Thoracic aorta (tissue), 2 donors: Measurements from ENCODE around the gene ZNF22. TPM values are rescaled to one million over a fixed set of nuclear protein-coding genes. Genes with fewer than 3 reads are reported as not detected.

Source experiments
- ATAC-seq: fragments of 150-250 bp; one replicate; pipeline ENCODE4 v1.8.0; 2017; ENCODE audit warnings: low read depth; ENCODE audit not compliant: insufficient number of reproducible peaks, low FRiP score
- DNase-seq: peaks from one replicate; pipeline ENCODE4 v3.0.0-alpha.2; 2020; ENCODE audit warnings: low spot score
- H3K27ac ChIP-seq, 2 donors: fragments of 200-600 bp; sonication (generic); 1 replicate in 1 of 2; 2 replicates in 1 of 2; pipeline ENCODE4 v1.5.1; 2016; ENCODE audit warnings: mild to moderate bottlenecking in 2 of 2, moderate library complexity in 2 of 2
- H3K27me3 ChIP-seq: fragments of 200-600 bp; sonication (generic); replicated peaks from 2 replicates; pipeline ENCODE4 v1.6.0; 2016; ENCODE audit warnings: mild to moderate bottlenecking; ENCODE audit not compliant: insufficient read depth
- H3K36me3 ChIP-seq: fragments of 200-600 bp; sonication (generic); one replicate; pipeline ENCODE4 v1.5.1; 2016
- H3K4me1 ChIP-seq, 2 donors: fragments of 200-600 bp; sonication (generic); 1 replicate in 1 of 2; 2 replicates in 1 of 2; pipeline versions ENCODE4 v1.5.1 to v1.6.0; 2016; ENCODE audit warnings: low read depth in 2 of 2, mild to moderate bottlenecking in 1 of 2; ENCODE audit not compliant: control insufficient read depth in 1 of 2
- H3K4me3 ChIP-seq: fragments of 200-600 bp; sonication (generic); 2 replicates; pipeline ENCODE4 v1.5.1; 2016; ENCODE audit warnings: mild to moderate bottlenecking
- H3K9me3 ChIP-seq: fragments of 200-600 bp; sonication (generic); 2 replicates; pipeline ENCODE4 v1.5.1; 2016
- total RNA-seq, 2 donors: library from RNA; depleted of rRNA; stranded (reverse); fragments of >200 nt; gene quantifications; one replicate each; pipeline versions ENCODE4 v1.1.0 to v1.2.3, GENCODE V29; 2016
- TF ChIP-seq, protein P1 (sequence below): fragments of 200-600 bp; sonication (generic); IDR thresholded peaks from one replicate; pipeline ENCODE4 v1.5.1; 2019; ENCODE audit warnings: antibody characterized with exemption

Gene ZNF22
- total RNA-seq, 2 donors from 2014 or later: 16.6 to 20.7 TPM

- no peaks in the 10 kb centered on the region for H3K27me3 ChIP-seq
- H3K36me3 ChIP-seq: peaks cover 27% of the 10 kb centered on the region
- no peak overlapping the region for H3K4me3 ChIP-seq
- TF ChIP-seq, protein P1, sequence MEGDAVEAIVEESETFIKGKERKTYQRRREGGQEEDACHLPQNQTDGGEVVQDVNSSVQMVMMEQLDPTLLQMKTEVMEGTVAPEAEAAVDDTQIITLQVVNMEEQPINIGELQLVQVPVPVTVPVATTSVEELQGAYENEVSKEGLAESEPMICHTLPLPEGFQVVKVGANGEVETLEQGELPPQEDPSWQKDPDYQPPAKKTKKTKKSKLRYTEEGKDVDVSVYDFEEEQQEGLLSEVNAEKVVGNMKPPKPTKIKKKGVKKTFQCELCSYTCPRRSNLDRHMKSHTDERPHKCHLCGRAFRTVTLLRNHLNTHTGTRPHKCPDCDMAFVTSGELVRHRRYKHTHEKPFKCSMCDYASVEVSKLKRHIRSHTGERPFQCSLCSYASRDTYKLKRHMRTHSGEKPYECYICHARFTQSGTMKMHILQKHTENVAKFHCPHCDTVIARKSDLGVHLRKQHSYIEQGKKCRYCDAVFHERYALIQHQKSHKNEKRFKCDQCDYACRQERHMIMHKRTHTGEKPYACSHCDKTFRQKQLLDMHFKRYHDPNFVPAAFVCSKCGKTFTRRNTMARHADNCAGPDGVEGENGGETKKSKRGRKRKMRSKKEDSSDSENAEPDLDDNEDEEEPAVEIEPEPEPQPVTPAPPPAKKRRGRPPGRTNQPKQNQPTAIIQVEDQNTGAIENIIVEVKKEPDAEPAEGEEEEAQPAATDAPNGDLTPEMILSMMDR: no peak
- H3K27ac ChIP-seq: peak overlapping the region in 1 of 2 donors; percentile 82
- H3K4me1 ChIP-seq: peaks cover 15 to 52% of the 10 kb centered on the region in 2 donors
- H3K9me3 ChIP-seq: no peaks in the 10 kb centered on the region
- ATAC-seq (no peak), DNase-seq (no peak)
Measured at GRCh38 chr10:44972874-44973306, 27.8 kb upstream of the ZNF22 start.

GRCh38 chr10:44973323-44974081 is 27.2 kb upstream of the ZNF22 start:
- Histone ChIP-seq H3K4me3 (no peak overlapping the region), H3K27ac (peak overlapping the region; percentile 82 to 87), H3K9me3 (no peaks in the 10 kb centered on the region), H3K4me1 (peaks cover 11 to 47% of the 10 kb centered on the region in 2 donors), H3K36me3 (peaks cover 27% of the 10 kb centered on the region), H3K27me3 (no peaks in the 10 kb centered on the region)
- TF ChIP-seq, protein P1: no peak
- no peak for DNase-seq
- ATAC-seq: no peak

DNA sequence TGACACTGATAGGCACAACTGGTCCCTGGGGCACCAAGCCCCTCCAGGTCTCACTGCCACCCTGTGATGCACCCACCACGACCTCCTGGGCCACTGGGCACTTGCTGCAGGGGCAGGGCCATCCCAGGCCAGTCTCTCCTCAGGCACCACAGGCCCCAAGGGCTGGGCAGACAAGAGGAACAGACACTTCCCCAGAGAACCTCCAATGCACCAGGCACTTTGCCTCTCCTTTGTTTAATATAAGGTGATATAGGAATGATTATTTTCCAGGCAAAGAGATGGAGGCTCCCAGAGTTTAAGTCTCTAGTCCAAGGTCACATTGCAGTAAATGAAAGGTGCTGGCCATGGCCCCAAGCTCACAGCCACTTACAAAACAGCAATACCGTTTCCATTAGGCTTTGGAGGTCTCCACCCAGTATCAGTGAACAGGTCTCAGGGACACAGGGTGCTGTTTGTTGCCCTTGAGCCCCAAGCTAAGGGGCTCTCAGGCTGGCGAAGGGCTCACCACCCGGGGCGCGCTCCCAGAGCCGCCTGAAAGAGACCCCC is 26.6 kb upstream of the ZNF22 start:
- Histone ChIP-seq H3K27ac (peak overlapping the region; percentile 82 to 87), H3K27me3 (no peaks in the 10 kb centered on the region), H3K9me3 (no peaks in the 10 kb centered on the region), H3K4me1 (peaks cover 8 to 44% of the 10 kb centered on the region in 2 donors), H3K36me3 (peaks cover 27% of the 10 kb centered on the region), H3K4me3 (peak overlapping the region; percentile 73)
- TF ChIP-seq, protein P1: no peak
- ATAC-seq: no peak
- no peak for DNase-seq

DNA sequence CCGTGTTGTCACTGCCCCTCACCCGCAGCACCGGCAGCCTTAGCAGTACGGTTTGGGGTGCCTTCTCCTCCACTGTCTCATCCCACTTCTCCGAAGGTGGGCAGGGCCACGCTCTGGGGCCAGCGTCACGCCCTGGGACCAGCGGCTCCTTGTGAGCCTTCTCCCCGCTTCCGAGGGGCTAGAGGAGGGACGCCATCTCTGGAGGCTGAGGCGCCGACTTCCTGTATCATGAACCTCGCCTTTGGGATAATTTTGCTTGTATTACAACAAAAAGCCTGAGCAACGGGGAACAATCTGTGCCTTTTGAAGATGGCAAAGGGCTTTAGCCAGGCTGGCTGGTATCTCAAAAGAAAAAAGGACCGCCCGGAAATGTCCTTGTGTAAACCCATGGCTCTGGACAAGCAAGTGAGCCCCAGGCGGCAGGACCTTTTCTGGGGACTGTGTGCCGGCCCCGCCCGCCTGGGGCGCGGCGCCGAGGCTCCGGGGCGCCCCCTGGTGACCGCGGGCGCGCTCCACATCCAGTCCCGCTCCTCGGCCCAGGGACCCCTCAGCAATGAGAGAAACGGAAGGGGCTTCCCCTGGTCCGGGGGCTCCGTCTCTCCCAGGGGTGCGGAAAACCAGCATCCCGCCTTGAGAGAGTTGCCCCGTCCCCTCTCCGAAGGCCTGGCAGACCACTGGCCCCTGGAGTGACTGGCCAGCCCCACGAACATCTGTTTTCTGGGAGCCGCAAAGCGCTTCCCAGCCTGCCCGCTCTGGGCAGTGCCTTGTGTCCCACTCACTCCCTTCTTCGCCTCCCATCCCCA is 25.9 kb upstream of the ZNF22 start:
- Histone ChIP-seq H3K27ac (peak overlapping the region; percentile 82 to 87), H3K4me3 (peak overlapping the region; percentile 73), H3K36me3 (peaks cover 27% of the 10 kb centered on the region)

More for the DNA sequence above, 25.9 kb upstream of the ZNF22 start:
- ATAC-seq (no peak), DNase-seq (no peak)
- H3K4me1 ChIP-seq: peaks cover 13 to 46% of the 10 kb centered on the region in 2 donors
- TF ChIP-seq, protein P1: peak; percentile 98
- no peaks in the 10 kb centered on the region for H3K9me3 ChIP-seq
- H3K27me3 ChIP-seq: no peaks in the 10 kb centered on the region
